MM.1S (cell line): ENCODE measurements around the gene ALDH8A1.

ENCODE experiments used
- DNase-seq: peaks from one replicate; pipeline ENCODE4 v3.0.0-alpha.2; 2015
- H2AFZ ChIP-seq: fragments of 300-600 bp; sonication (generic); 2 replicates; pipeline ENCODE4 v1.6.0; 2016; ENCODE audit warnings: antibody characterized with exemption, low read length
- H3F3A ChIP-seq: fragments of 300-600 bp; sonication (generic); 2 replicates; pipeline ENCODE4 v1.6.1; 2016; ENCODE audit warnings: mild to moderate bottlenecking, antibody characterized with exemption, low read length, moderate library complexity, mixed read lengths; ENCODE audit not compliant: insufficient read depth
- H3K27ac ChIP-seq: fragments of 300-600 bp; sonication (generic); 2 replicates; pipeline ENCODE4 v1.5.1; 2016; ENCODE audit warnings: mild to moderate bottlenecking, low read length
- H3K27me3 ChIP-seq: fragments of 300-600 bp; sonication (generic); replicated peaks from 2 replicates; pipeline ENCODE4 v1.6.0; 2016; ENCODE audit warnings: low read length; ENCODE audit not compliant: insufficient read depth
- H3K36me3 ChIP-seq: fragments of 300-600 bp; sonication (generic); replicated peaks from 2 replicates; pipeline ENCODE4 v1.6.1; 2016; ENCODE audit warnings: mild to moderate bottlenecking, low read length, mixed read lengths; ENCODE audit not compliant: insufficient read depth
- H3K4me1 ChIP-seq: fragments of 300-600 bp; sonication (generic); 2 replicates; pipeline ENCODE4 v1.6.1; 2016; ENCODE audit warnings: low read length, mixed read lengths
- H3K4me2 ChIP-seq: fragments of 300-600 bp; sonication (generic); 2 replicates; pipeline ENCODE4 v1.6.0; 2016; ENCODE audit warnings: low read depth, low read length
- H3K4me3 ChIP-seq: fragments of 300-600 bp; sonication (generic); 2 replicates; pipeline ENCODE4 v1.5.1; 2016; ENCODE audit warnings: low read length, mixed read lengths
- H3K79me2 ChIP-seq: fragments of 300-600 bp; sonication (generic); 2 replicates; pipeline ENCODE4 v1.6.1; 2016; ENCODE audit warnings: mixed run types, low read length, mixed read lengths
- H3K9ac ChIP-seq: fragments of 300-600 bp; sonication (generic); 2 replicates; pipeline ENCODE4 v1.6.1; 2016; ENCODE audit warnings: low read length, mixed read lengths
- H3K9me2 ChIP-seq: fragments of 300-600 bp; sonication (generic); replicated peaks from 2 replicates; pipeline ENCODE4 v1.6.1; 2016; ENCODE audit warnings: mild to moderate bottlenecking, low read length, mixed read lengths; ENCODE audit not compliant: insufficient read depth
- H3K9me3 ChIP-seq: fragments of 300-600 bp; sonication (generic); replicated peaks from 2 replicates; pipeline ENCODE4 v1.6.1; 2016; ENCODE audit warnings: mild to moderate bottlenecking, low read length, mixed read lengths; ENCODE audit not compliant: insufficient read depth
- H4K20me1 ChIP-seq: fragments of 300-600 bp; sonication (generic); 2 replicates; pipeline ENCODE4 v1.6.1; 2016; ENCODE audit warnings: mild to moderate bottlenecking, low read length, moderate library complexity, mixed read lengths; ENCODE audit not compliant: insufficient read depth
- EZH2 ChIP-seq: fragments of 300-600 bp; sonication (generic); optimal IDR thresholded peaks from 2 replicates; pipeline ENCODE3; 2017; ENCODE audit warnings: low read depth, mild to moderate bottlenecking, antibody characterized with exemption, low read length, mixed read lengths
- EZH2phosphoT487 ChIP-seq: fragments of 300-600 bp; sonication (generic); IDR thresholded peaks from 2 replicates; pipeline ENCODE4 v1.6.1; 2018; ENCODE audit warnings: antibody characterized with exemption, low read length
- TF ChIP-seq, protein P1 (sequence below): fragments of 300-600 bp; sonication (generic); IDR thresholded peaks from 2 replicates; pipeline ENCODE4 v1.5.1; 2016; ENCODE audit warnings: antibody characterized with exemption, low read length, mixed read lengths

ALDH8A1 gene

DNA sequence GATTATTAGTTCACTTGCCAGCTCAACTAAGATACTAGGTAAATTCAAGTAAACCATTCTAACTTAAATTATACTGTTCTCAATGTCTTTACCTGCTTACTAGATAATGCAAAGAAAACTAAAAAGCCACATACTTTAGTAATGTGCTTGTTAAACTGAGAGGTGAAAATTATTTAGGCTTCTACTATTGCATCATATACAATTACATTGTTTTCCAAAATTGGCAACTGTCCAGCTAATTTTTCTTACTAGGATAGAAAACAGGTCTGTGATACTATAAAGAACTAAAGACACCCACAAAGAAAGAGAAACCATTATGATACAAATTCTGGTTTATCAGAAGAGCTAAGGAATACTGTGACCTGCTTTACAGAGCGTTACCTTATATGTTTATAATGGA lies 45.6 kb upstream of the ALDH8A1 start:
- Histone ChIP-seq H3K79me2 (peaks cover 15% of the 10 kb centered on the region), H3K9me3 (no peaks in the 10 kb centered on the region), H3K27me3 (no peaks in the 10 kb centered on the region), H3K4me3 (no peak overlapping the region), H3K4me1 (peaks cover 31% of the 10 kb centered on the region), H3K9me2 (no peaks in the 10 kb centered on the region), H3F3A (no peaks in the 10 kb centered on the region), H3K4me2 (no peak overlapping the region), H2AFZ (no peak overlapping the region), H3K27ac (no peak overlapping the region), H3K36me3 (peaks cover 5% of the 10 kb centered on the region), H3K9ac (no peak overlapping the region), H4K20me1 (no peaks in the 10 kb centered on the region)
- no peak for DNase-seq
- TF ChIP-seq EZH2phosphoT487 (no peak), EZH2 (no peak)
- TF ChIP-seq, protein P1, sequence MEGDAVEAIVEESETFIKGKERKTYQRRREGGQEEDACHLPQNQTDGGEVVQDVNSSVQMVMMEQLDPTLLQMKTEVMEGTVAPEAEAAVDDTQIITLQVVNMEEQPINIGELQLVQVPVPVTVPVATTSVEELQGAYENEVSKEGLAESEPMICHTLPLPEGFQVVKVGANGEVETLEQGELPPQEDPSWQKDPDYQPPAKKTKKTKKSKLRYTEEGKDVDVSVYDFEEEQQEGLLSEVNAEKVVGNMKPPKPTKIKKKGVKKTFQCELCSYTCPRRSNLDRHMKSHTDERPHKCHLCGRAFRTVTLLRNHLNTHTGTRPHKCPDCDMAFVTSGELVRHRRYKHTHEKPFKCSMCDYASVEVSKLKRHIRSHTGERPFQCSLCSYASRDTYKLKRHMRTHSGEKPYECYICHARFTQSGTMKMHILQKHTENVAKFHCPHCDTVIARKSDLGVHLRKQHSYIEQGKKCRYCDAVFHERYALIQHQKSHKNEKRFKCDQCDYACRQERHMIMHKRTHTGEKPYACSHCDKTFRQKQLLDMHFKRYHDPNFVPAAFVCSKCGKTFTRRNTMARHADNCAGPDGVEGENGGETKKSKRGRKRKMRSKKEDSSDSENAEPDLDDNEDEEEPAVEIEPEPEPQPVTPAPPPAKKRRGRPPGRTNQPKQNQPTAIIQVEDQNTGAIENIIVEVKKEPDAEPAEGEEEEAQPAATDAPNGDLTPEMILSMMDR = no peak

DNA sequence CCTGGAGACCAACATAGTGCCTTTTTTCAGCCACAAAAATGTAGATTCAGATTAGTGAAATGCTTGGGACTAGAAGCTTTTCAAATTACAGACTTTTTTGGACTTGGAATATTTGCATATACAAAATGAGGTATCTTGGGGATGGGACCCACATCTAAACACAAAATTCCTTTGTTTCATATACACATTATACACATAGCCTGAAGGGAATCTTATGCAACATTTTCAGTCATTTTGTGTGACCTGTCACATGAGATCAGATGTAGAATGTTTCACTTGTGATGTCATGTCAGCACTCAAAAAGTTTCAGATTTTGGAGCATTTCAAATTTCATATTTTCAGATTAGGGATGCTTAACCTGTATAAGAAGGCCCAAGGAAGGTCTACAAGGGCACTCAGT lies 44.5 kb upstream of the ALDH8A1 start:
- no peak overlapping the region for H3K27ac ChIP-seq
- H3K4me3 ChIP-seq = no peak overlapping the region
- H4K20me1 ChIP-seq = no peaks in the 10 kb centered on the region
- H3K4me1 ChIP-seq = peaks cover 27% of the 10 kb centered on the region
- H3K36me3 ChIP-seq = peaks cover 5% of the 10 kb centered on the region
- no peaks in the 10 kb centered on the region for H3K27me3 ChIP-seq
- H3K79me2 ChIP-seq = peaks cover 5% of the 10 kb centered on the region; the same call in 1 of the 2 replicates
- H3K4me2 ChIP-seq = no peak overlapping the region
- H3K9ac ChIP-seq = no peak overlapping the region
- TF ChIP-seq, protein P1 = no peak
- TF ChIP-seq EZH2 = no peak
- no peak for TF ChIP-seq EZH2phosphoT487
- DNase-seq = no peak
- no peaks in the 10 kb centered on the region for H3F3A ChIP-seq
- H2AFZ ChIP-seq = no peak overlapping the region
- H3K9me2 ChIP-seq = no peaks in the 10 kb centered on the region
- H3K9me3 ChIP-seq = no peaks in the 10 kb centered on the region

DNA sequence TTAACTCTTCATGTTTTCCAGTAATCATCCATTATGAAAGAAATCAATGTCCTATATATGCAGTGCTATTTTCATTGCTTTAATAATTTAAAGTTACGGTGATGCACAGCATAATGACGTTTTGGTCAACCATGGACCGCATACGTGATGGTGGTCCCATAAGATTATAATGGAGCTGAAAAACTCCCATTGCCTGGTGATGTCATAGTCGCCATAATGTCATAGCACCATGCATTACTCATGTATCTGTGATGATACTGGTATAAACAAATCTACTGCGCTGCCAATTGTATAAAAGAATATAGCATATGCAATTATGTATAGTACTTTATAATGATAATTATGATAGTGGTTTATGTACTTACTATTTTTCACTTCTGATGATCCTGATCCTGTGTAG lies 42.3 kb upstream of the ALDH8A1 start:
- Histone ChIP-seq H4K20me1 (no peaks in the 10 kb centered on the region), H2AFZ (no peak overlapping the region), H3K9ac (no peak overlapping the region), H3K27me3 (no peaks in the 10 kb centered on the region), H3K4me3 (no peak overlapping the region), H3K79me2 (peaks cover 5% of the 10 kb centered on the region), H3F3A (no peaks in the 10 kb centered on the region), H3K4me1 (peaks cover 20% of the 10 kb centered on the region), H3K9me2 (no peaks in the 10 kb centered on the region), H3K4me2 (no peak overlapping the region), H3K9me3 (no peaks in the 10 kb centered on the region), H3K27ac (no peak overlapping the region), H3K36me3 (peaks cover 5% of the 10 kb centered on the region)
- no peak for TF ChIP-seq EZH2phosphoT487
- TF ChIP-seq, protein P1 = no peak
- no peak for TF ChIP-seq EZH2
- no peak for DNase-seq
